Activated CD4-positive, alpha-beta T cell treated with anti-CD3 and anti-CD28 coated beads, Interleukin-2, Interleukin-4, amounts not matched to agents 100 ng/mL and 50 ng/mL, durations not matched to agents 16 hours and 8 hours (primary cell): Measurements from ENCODE around the gene THAP4.

ENCODE experiments used
- DNase-seq: peaks from one replicate; pipeline ENCODE4 v3.0.0-alpha.2; 2020; ENCODE audit warnings: low spot score

The THAP4 gene

DNA sequence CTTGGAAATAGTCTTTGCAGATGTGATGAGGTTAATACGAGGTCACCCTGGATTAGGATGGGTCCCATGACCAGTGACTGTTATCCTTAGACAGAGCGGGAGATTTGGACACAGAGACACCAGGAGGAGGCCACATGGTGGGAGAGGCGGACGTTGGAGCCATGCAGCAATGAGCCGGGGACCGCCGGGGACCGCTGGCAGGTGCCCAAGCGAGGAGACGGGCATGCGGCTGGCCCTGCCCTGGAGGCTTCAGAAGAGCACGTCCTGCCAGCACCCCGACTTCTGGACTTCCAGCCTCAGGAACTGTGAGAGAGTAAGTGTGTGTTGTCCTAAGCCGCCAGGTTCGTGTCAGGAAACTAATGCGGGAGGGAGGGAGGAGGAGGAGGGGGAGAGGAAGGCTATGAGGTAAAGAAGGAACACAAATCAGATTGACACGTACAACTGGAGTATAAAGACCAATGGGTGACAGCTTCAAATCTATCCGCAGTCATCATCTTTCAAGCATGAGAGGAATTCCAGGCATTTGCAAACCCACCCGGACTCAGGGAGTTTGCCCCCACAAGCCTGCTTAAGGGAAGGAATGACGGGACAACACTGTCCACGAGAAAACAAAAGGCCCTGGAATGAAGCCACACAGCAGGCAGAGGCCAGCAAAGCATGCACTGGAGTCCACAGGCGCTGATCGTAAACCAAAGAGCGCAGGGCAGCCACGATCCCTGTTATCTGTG lies 90.0 kb downstream of the THAP4 start:
- no peak for DNase-seq

DNA sequence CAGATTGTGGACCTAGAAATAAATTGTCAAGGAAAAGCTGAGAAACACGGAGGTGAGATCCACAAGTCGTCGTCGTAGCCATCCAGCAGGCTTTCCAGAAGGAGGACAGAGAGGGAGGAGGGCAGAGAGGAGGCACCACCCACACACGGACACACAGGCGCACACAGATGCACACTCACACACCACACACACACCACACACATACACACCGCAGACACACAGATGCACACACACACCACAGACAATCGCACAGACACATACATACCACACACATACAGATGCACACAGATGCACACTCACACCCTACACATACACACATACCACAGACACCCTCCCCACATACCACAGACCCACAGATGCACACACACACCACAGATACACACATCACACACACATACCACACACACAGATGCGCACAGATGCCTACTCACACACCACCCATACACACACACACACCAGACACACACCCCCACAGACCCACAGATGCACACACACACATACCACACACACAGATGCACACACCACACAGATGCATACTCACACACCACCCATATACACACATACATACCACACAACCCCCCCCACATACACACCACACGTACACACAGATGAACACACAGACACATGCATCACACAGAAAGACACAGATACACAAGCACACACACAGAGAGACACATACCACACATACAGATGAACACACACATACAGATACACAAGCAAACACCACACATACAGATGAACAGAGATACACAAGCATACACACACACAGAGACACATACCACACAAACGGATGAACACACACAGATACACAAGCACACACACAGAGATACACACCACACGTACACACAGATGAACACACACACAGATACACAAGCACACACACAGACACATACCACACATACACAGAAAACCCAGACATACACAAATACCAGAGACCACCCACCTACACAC lies 91.2 kb downstream of the THAP4 start:
- DNase-seq: no peak

DNA sequence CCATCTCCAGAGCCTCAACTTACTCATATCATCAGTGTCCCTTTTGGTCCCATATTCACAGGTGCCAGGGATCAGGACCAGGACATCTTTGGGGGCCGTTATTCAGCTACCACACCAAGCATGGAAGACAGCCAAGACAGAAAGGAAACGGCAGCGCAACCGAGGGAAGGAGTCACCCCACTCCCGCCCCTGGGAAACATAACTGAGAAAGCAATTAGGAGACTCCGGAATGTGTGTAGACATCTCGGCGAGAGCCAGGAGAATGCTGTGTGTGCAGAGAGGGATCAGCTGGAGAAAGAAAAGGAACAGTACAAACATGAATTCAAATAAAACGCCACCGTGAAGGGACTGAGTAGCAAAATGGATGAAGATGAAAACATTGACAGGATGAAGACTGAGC lies 91.9 kb downstream of the THAP4 start:
- no peak for DNase-seq

DNA sequence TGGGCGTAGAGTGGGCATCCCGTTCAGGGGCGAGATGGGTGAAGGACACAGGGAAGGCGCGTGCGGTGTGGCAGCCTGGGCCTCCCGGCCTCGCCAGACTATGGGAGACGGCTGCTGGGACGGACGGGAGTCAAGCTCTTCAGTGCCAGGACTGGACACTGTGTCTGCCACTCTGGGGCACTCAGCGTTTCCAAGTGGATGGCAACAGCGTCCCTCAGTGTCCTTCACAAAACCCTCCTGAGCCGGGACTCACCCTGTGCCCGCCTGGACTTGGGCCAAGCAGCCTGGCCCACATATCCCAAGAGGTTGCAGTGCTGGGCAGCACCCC lies 94.7 kb downstream of the THAP4 start:
- no peak for DNase-seq

DNA sequence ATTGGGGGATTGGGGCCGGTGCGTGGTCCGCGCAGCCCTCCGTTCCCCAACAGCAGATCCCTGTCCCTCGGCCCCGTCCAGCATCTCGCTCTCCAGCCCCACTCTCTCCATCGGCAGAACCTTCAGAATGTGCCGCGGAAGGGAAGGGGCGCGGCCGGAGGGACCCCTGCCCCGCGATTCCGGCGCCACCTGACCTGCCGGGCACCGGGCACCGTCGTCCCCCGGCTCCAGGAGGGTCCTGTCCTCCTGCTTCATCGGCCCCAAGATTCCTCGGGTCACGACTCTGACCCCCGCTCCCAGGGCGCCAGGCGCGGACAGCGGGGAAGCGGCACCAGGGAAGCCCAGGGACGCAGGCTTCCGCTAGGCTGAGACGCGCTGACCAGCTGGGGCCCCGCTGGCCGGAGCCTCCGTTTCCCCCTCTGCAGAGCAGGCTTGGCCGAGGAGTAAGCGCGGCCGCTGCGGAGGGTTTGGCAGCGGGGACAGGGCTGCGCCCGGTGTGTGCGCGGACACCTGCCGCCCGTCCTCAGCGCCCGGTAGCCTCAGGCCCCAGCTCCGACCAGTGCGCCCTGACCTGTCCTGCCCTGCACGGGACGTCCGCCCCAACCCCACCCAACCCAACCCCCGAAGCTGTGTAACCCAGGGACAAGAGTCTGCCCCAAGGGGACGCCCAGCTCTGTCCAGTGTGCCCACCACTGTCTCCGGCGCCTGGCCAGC lies 95.2 kb downstream of the THAP4 start:
- DNase-seq: no peak

DNA sequence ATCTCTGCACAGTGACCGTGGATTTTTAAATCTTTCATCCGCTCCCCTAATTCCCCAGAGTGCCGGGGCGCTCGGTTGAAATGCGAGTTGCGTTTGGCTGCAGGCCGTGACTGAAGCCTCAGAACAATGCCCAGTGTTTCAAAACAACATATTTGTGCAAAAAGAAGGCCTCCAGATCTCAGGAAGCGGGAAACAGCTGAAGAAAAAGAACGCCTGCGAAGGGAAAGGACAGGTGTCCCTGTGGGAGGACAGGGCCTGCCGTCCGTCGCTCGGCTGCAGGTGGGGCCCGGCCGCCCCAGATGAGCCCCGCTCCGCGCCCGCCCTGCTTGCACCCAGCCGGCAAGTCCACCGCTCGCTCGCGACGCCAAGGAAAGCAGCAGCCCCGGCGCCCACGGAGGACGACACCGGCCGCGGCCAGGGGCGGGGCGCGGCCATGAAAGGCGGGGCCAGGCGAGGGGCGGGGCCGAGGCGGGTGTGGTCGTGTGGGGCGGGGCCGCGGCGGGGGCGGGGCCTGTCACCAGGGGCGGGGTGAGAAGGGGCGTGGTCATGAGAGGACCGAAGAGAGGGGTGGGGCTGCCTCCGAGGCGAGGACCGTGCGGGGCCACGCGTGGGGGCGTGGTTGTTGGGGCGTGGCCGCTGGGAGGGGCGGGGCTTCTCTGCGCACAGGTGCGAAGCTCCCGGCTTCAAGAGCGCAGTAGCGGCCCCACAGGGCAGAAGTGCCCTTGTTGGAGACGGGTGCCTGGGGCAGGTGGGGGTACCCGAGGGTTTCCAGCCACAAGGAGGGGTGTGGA lies 96.0 kb downstream of the THAP4 start:
- DNase-seq: peak; percentile 67

DNA sequence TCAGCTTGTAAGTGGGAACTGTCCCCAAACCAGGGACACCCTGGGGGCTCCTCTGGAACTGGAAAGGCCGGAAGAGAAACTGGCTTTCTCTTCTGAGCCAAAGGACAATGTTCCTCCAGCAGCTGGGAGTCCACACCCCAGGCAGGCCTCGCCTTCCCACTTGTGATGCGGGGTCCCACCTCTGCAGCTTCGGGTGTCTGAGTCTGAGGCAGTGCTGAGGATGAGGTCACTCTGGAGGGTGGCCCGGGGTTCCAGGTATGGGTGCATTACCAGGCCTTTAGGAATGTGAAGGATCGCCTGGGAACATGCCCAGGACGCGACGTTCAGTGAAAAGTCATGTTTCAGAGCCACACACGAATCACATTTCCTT lies 96.6 kb downstream of the THAP4 start:
- no peak for DNase-seq

DNA sequence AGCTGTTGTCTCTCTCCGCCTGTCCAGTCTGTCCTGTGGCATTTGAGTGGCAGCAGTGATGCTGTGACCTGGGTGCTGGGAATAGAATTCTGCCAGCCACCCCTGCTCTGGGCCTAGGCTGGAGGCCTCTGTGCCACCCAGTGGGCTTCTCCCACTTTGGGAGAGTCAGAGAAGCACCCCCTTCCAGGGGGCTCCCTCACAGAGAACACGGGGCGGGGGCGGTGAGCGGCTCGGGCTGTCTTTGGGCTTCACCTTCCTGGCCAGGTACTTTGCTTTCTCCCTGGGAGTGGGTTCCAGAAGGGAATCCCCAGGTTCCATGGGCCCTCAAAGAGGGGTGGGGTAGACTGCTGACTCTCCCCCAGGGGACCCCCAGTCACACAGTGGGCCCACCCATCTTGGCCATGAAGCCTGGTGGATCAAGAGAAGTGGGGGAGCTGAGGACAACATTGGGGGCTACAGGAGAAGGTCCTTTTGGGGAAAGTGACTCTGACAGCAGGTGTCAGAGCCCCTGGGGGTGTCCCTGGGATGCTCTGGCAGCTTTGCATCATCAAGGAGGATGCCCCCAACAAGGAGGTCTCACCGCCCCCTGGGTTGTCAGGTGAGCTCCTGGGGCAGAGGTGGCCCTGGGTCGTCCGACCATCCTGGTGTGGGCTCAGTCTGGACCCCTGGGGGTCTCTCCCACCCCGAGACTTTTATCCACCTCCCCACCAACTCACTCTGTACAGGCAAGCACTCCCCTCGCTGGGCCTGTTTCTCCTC lies 97.2 kb downstream of the THAP4 start:
- no peak for DNase-seq

DNA sequence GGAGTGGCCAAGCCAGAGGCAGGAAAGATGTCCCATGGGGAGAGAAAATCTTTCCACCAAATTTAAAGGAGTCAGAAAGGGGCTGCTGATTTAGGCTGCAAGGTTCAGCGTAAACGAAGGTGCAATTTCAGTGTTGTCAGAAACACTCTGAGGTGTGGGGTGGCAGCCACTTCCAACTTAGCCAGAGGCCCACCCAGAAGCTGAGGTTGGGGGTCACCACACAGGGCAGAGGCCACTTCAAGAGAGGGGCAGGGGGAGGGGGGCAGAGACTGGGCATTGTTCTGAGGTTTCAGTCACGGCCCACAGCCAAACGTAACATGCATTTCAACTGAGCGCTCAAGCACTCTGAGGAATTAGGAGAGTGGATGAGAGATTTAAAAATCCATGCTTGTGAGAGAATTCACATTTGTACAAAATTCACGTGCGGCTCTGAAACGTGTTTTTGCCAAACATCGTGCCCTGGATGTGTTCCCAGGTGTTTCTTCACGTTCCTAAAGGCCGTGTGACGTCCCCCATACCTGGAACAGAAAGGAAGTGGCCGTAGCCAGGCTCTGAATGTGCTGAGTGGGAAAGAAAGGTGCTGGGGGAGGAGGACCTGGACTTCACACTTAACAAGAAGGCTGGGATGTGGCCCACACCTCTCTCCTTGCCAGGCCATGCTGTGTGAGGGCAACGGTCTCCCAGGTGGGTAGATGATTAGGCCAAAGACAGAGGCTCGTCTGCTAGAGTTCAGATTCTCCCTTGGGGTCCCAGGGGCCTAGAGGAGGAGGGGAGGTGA lies 97.9 kb downstream of the THAP4 start:
- no peak for DNase-seq

DNA sequence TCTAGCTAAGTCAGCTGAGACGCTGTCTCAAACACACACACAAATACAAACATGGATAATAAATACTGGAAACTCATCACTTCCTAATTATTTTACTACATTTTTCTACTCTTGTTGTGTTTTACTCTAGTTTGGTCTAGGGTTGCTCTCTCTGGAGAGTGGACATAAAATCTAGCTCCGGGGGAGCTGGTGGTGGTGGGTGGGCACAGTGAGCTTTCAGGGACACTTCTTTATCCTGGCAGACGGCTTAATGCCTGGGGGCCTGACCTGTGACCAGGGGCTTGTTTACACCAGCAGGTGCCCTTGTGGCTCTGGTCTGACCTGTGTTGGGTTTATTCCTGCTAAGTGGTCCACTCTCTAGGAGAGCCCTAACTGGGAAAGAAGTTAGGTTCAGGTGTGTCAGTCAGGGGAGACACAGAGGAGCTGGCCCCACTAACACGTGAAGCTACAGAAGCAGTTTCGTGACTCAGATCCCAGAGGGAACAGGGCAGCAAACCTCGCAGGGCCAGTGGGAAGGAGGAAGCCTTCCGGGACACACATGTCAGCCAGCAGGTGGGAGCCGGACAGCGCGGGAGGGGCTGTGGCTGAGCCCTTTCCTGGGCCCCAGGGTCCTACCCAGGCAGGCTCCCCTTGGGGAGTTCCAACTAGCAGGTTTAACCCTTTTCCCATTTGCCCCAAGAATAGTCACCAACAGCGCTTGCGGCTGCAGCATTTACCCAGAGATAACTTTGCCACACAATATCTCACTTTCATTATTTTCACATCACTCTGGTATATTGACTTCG lies 100.9 kb downstream of the THAP4 start:
- DNase-seq: no peak

DNA sequence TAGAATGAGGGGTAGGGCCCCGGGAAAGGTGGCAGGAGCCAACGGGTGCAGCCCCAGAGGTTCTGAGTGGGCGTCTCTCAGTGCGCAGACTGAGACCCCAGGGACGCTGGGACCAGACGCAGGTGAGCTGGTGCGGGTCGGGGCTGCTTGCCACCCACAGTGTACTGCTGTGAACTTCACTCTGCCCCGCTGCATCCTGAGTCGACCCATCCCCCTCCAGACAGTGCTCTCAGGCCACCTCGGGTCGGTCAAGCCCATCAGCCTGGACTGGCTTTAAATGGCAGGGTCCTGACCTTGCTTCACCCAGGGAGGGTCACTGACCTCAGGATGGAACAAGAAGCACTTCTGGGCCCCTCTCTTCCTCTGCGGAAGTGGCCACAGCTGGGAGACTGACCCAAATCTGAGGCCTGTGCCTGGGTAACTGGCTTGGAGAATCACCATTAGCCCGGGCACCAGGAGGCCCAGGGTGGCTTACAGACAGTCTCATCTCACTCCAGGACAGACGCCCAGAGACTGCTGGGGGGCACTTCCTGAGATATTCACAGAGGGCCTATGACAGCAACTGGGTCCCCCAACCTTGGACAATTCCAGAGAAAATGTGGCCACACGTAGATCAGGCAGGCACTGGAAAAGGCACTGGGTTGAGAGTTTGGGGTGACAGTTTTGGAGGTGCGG lies 102.1 kb downstream of the THAP4 start:
- DNase-seq: no peak
